ENCODE data around the gene GMDS. TPM values are rescaled to one million over a fixed set of nuclear protein-coding genes. Genes with fewer than 3 reads are reported as not detected.

The GMDS gene
- total and polyA plus RNA-seq, 2 of the 8 experiments (the other 6 are each of a cell fraction or from before 2014, with no cell fraction given) = 16.8 to 50.0 TPM

GRCh38 chr6:1652842-1653241, 592.6 kb downstream of the GMDS start:
- FAIRE-seq (no peak), DNase-seq (ENCODE audit: low read depth in 1 of 2, low spot score in 2 of 2) (no peak)
- no peak overlapping the region for H2BK15ac ChIP-seq (ENCODE audit: low read length)
- H3K56ac ChIP-seq (replicated peaks; ENCODE audit: insufficient read length, low read depth, low read length) = no peak overlapping the region
- no peak overlapping the region for H2AK5ac ChIP-seq (ENCODE audit: low read depth, low read length)
- H4K91ac ChIP-seq (replicated peaks; ENCODE audit: insufficient read length, low read length) = no peak overlapping the region
- H3K14ac ChIP-seq (ENCODE audit: insufficient read length) = no peak overlapping the region
- no peak overlapping the region for H2BK5ac ChIP-seq (ENCODE audit: low read depth, low read length)
- H3K23ac ChIP-seq (ENCODE audit: insufficient read length) = no peak overlapping the region
- no peaks in the 10 kb centered on the region for H4K20me1 ChIP-seq (replicated peaks in 1 of 2; ENCODE audit: control insufficient read depth in 1 of 2, insufficient read depth in 2 of 2, low read length in 2 of 2)
- no peak overlapping the region for H2BK20ac ChIP-seq (ENCODE audit: low read length)
- H2AFZ ChIP-seq (ENCODE audit: low read length) = no peak overlapping the region
- ChIA-PET CTCF (ENCODE audit: partially characterized antibody) (no interaction called here), POLR2A (ENCODE audit: partially characterized antibody) (no interaction called here)
- H3K79me2 ChIP-seq (ENCODE audit: control insufficient read depth in 1 of 2, insufficient read depth in 2 of 2, low read length in 2 of 2) = no peaks in the 10 kb centered on the region
- H2BK120ac ChIP-seq (replicated peaks; ENCODE audit: low read depth, low read length) = no peak overlapping the region
- H3K4me2 ChIP-seq (ENCODE audit: insufficient read depth in 1 of 2, low read depth in 2 of 2, low read length in 2 of 2) = no peak overlapping the region
- no peak overlapping the region for H3K4ac ChIP-seq (replicated peaks; ENCODE audit: insufficient read length, low read depth, low read length)
- no peaks in the 10 kb centered on the region for H3K36me3 ChIP-seq (ENCODE audit: control insufficient read depth in 2 of 4, insufficient read depth in 4 of 4, low read length in 3 of 4)
- H3K27me3 ChIP-seq (replicated peaks in 1 of 4; ENCODE audit: control insufficient read depth in 3 of 4, extremely low read depth in 1 of 4, insufficient read depth in 3 of 4, low read length in 3 of 4) = no peaks in the 10 kb centered on the region
- no peaks in the 10 kb centered on the region for H3K4me1 ChIP-seq (replicated peaks in 1 of 4; ENCODE audit: control insufficient read depth in 3 of 4, insufficient read depth in 4 of 4, low read length in 3 of 4)
- H3K18ac ChIP-seq (ENCODE audit: extremely low read depth, low read length) = no peak overlapping the region
- no peak for TF ChIP-seq NANOG (IDR thresholded peaks at IDR 0.05; ENCODE audit: insufficient read depth, low read depth, low read length, poor library complexity, severe bottlenecking)
- TF ChIP-seq GTF2F1 (IDR thresholded peaks at IDR 0.05; ENCODE audit: borderline replicate concordance, low read depth, low read length) = no peak
- TF ChIP-seq, protein P1, sequence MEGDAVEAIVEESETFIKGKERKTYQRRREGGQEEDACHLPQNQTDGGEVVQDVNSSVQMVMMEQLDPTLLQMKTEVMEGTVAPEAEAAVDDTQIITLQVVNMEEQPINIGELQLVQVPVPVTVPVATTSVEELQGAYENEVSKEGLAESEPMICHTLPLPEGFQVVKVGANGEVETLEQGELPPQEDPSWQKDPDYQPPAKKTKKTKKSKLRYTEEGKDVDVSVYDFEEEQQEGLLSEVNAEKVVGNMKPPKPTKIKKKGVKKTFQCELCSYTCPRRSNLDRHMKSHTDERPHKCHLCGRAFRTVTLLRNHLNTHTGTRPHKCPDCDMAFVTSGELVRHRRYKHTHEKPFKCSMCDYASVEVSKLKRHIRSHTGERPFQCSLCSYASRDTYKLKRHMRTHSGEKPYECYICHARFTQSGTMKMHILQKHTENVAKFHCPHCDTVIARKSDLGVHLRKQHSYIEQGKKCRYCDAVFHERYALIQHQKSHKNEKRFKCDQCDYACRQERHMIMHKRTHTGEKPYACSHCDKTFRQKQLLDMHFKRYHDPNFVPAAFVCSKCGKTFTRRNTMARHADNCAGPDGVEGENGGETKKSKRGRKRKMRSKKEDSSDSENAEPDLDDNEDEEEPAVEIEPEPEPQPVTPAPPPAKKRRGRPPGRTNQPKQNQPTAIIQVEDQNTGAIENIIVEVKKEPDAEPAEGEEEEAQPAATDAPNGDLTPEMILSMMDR (IDR thresholded peaks at IDR 0.05; ENCODE audit: control extremely low read depth in 1 of 3, insufficient read depth in 1 of 3, low read depth in 1 of 3, low read length in 3 of 3) = no peak
- TF ChIP-seq RFX5 (IDR thresholded peaks at IDR 0.05; ENCODE audit: borderline replicate concordance, low read depth, low read length) = no peak
- TF ChIP-seq POLR2AphosphoS5 (IDR thresholded peaks at IDR 0.05; ENCODE audit: low read depth, low read length) = no peak
- H3K23me2 ChIP-seq (ENCODE audit: low read depth, low read length) = no peaks in the 10 kb centered on the region
- no peak overlapping the region for H2BK12ac ChIP-seq (ENCODE audit: low read depth, low read length)
- no peaks in the 10 kb centered on the region for H3K9me3 ChIP-seq (ENCODE audit: insufficient read depth in 2 of 2, low read depth in 1 of 2, low read length in 1 of 2)
- no peak overlapping the region for H3K27ac ChIP-seq (ENCODE audit: low read depth, low read length)
- H4K8ac ChIP-seq (ENCODE audit: extremely low read depth, insufficient read depth, low read length) = no peak overlapping the region
- H3K9ac ChIP-seq (replicated peaks in 1 of 4; ENCODE audit: extremely low read depth in 1 of 4, low read depth in 3 of 4, low read length in 3 of 4) = no peak overlapping the region
- no peak overlapping the region for H3K4me3 ChIP-seq (ENCODE audit: extremely low read depth in 1 of 4, insufficient read depth in 2 of 4, low read depth in 3 of 4, low read length in 4 of 4)
- 89% methylated on average over 10 of the region's 10 CpGs; no CpG with 5 or more reads in 1 of the 2 experiments for WGBS, 2 experiments (ENCODE audit: extremely low coverage in 1 of 2, insufficient coverage in 1 of 2, insufficient read length in 1 of 2, insufficient replicate concordance in 2 of 2, low coverage in 1 of 2, low lambda C conversion rate in 2 of 2, missing lambda C conversion rate in 1 of 2)
- H3K79me1 ChIP-seq (ENCODE audit: low read depth, low read length) = no peaks in the 10 kb centered on the region
- H4K5ac ChIP-seq (ENCODE audit: insufficient read length, low read depth, low read length) = no peak overlapping the region
